Activated CD4-positive, alpha-beta memory T cell treated with anti-CD3 and anti-CD28 coated beads for 36 hours (primary cell): ENCODE data around the gene ANKRD29. TPM values are rescaled to one million over a fixed set of nuclear protein-coding genes. Genes with fewer than 3 reads are reported as not detected.
A peak's percentile ranks its signal among the peaks of the same experiment; 100 is the strongest.

Experiments used
- CTCF ChIA-PET: fragments of 350-600 bp; sonication (Branson Sonifier 250); formaldehyde crosslinking; loops from one replicate; lab custom pipeline; 2021; ENCODE audit warnings: antibody characterized with exemption, inconsistent platforms; lab: Charles Lee
- POLR2A ChIA-PET: fragments of 350-600 bp; sonication (Branson Sonifier 250); formaldehyde crosslinking; loops from one replicate; lab custom pipeline; 2021; ENCODE audit warnings: antibody characterized with exemption; lab: Charles Lee
- DNase-seq: peaks from one replicate; pipeline ENCODE4 v3.0.0-alpha.2; 2020
- H3K27ac Mint-ChIP-seq: one replicate; pipeline ENCODE4 v1.8.0; 2021; ENCODE audit warnings: mixed read lengths
- H3K27me3 Mint-ChIP-seq: one replicate; pipeline ENCODE4 v1.8.0; 2021; ENCODE audit warnings: mixed read lengths
- H3K36me3 Mint-ChIP-seq: one replicate; pipeline ENCODE4 v1.8.0; 2021; ENCODE audit warnings: mixed read lengths
- H3K4me1 Mint-ChIP-seq: one replicate; pipeline ENCODE4 v1.8.0; 2021; ENCODE audit warnings: low read depth, mixed read lengths
- H3K4me3 Mint-ChIP-seq: one replicate; pipeline ENCODE4 v1.8.0; 2021; ENCODE audit warnings: mild to moderate bottlenecking, mixed read lengths
- H3K9me3 Mint-ChIP-seq: one replicate; pipeline ENCODE4 v1.8.0; 2021; ENCODE audit warnings: mixed read lengths
- intact Hi-C: fragments of 100-400 bp; cut with micrococcal nuclease; formaldehyde crosslinking; loops from one replicate; pipeline ENCODE4 v1.15.1; 2023
- total RNA-seq, 2 experiments: library from RNA; stranded (reverse); gene quantifications; one replicate each; pipeline ENCODE4 v1.2.3, GENCODE V29; 2021

ANKRD29 gene
- total RNA-seq, 2 experiments from 2014 or later, result not detected

DNA sequence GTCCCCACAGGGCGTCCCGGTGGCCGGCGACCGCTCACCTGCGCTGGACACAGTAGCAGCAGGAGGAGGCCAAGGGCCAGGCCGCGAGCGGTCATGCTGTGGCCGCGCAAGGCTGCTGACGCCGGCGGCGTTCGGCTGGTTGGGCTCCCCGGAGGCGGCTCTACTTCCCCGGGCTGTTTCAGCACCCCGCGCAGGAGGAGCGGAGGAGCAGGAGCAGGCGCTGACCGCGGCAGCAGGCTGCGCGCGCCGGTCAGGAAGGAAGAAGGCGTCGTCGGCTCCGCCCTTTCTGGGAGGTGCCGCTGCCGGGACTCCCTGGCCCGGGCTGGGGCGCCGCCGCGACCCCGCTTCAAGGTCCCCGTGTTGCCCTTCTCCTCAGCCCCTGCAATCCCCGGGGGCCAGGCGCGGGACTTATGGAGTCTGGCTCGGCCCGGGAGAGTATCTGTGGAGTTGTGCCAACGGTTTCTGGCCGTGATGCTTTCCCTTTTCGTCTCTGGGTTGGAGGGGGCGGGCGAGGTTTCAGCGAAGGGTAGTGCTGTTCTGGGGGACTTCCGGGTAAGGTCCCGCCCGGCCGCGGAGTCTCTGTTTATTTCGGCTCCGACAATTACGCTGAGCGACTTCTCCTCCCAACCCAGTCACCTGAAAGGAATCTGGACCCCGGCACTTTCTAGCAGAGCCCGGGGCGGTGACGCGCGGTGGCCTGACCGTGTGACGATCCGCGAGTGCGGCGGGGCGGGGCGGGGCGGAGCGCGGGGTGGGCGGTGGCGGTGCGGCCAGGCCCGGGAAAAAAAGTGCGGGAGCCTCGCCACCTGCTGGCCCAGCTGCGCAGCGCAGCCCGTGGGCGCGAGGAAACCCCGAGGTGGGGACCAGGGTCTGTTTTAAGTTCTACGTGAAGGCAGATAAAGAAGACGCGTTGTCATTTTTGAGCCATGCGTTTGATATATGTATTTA is 76.2 kb downstream of the ANKRD29 start, which contains the start of gene NPC1:
NPC1 (minus strand) TSS at position 258 of the 948 bp plus-strand sequence; CDS start at position 95, 163 bp downstream.
- ChIA-PET POLR2A (interaction anchor here (0.6 to 1.3 kb wide), 6 partner anchors 26 to 778 kb away, joined by 3 to 5 read pairs (median 3); no protein-coding TSS in a partner anchor), CTCF (interaction anchor here (0.8 to 6.4 kb wide), 5 partner anchors 11 to 435 kb away, joined by 3 to 59 read pairs (median 4); no protein-coding TSS in a partner anchor)
- H3K4me1 Mint-ChIP-seq, result peaks cover 30% of the 10 kb centered on the region
- intact Hi-C loops, result loop anchor here (1.0 to 5.0 kb wide), 7 partner anchors 12 to 1844 kb away; partner anchors contain the start of genes MIB1, RIOK3 and RMC1
- peak within 1 kb of the TSS; percentile 93 for H3K27ac Mint-ChIP-seq
- peak within 1 kb of the TSS; percentile 95 for H3K4me3 Mint-ChIP-seq
- H3K27me3 Mint-ChIP-seq, result peaks cover 3% of the 10 kb centered on the region
- DNase-seq, result peak; percentile 94
- H3K36me3 Mint-ChIP-seq, result peaks cover 3% of the 10 kb centered on the region
- H3K9me3 Mint-ChIP-seq, result no peaks in the 10 kb centered on the region

DNA sequence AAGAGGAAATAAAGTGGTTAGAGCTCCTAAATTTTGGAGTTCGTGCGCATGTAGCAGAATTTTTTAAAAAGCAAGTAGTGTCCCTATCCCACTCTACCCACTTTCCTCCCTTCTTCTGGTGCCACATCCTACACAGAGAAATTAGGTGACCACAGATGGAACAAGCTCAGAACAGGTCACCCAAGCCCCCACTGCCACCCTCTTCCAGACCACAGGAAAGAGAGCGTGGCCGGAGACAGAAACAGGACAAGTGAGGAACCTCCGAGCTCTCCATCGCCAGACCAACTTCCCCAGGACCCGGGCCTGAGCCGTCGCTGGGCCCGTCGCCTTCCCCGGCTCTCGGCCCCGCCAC is 76.8 kb downstream of the ANKRD29 start:
- H3K27ac Mint-ChIP-seq, result peak overlapping the region; percentile 87
- DNase-seq, result no peak
- peaks cover 35% of the 10 kb centered on the region for H3K4me1 Mint-ChIP-seq
- intact Hi-C loops, result loop anchor here (1.0 to 5.0 kb wide), 6 partner anchors 12 to 1844 kb away; partner anchors contain the start of genes MIB1, RIOK3 and RMC1
- no peaks in the 10 kb centered on the region for H3K27me3 Mint-ChIP-seq
- peaks cover 7% of the 10 kb centered on the region for H3K36me3 Mint-ChIP-seq
- ChIA-PET POLR2A (interaction anchor here (0.6 to 1.4 kb wide), 6 partner anchors 11 to 778 kb away, joined by 3 to 5 read pairs (median 3); no protein-coding TSS in a partner anchor), CTCF (interaction anchor here (0.7 to 6.4 kb wide), 10 partner anchors 11 to 436 kb away, joined by 3 to 59 read pairs (median 4); no protein-coding TSS in a partner anchor)
- H3K4me3 Mint-ChIP-seq, result peak overlapping the region; percentile 95
- H3K9me3 Mint-ChIP-seq, result no peaks in the 10 kb centered on the region

DNA sequence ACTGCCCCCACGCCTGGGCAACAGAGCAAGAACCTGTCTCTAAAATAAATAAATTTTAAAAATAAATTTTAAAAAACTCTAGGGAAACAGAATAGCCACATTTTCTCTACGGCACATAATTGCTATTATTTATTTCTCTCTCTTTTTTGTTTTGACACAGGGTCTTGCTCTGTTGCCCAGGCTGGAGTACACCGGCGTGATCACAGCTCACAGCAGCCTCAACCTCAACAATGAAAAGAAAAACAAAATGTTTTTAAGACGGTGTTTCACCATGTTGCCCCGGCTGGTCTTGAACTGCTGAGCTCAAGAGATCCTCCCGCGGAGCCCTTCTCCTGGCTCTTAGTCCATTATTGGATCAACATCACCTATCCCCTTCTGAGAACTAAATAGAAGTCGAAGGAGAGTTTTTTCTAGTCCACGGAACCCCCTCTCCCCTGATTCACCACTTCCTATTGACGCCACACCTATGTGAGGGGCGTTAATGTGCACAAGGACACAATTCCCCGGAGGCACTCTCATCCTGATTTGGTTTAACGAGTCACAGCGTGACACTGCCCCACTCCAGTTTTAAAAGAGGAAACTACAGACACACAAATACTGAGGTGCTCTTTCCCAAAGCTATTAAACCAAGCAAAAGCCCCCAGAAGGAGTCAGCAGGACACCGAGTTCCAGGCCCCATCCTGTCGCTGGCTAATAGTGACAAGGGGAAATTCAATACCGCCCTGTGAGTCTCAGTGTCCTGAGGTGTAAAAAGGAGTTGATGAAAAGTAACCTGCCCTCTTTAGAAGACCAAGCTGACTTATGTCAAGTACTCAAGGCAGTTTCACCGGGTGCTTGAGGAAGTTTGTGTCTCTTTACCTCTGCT is 77.5 kb downstream of the ANKRD29 start:
- Mint-ChIP-seq H3K27me3 (no peaks in the 10 kb centered on the region), H3K4me1 (peaks cover 42% of the 10 kb centered on the region), H3K36me3 (peaks cover 7% of the 10 kb centered on the region), H3K27ac (peak overlapping the region; percentile 87), H3K9me3 (no peaks in the 10 kb centered on the region), H3K4me3 (peak overlapping the region; percentile 95)
- intact Hi-C loops, result loop anchor here (5.0 kb wide), 2 partner anchors 432 to 1843 kb away; partner anchors contain the start of gene MIB1
- ChIA-PET CTCF (interaction anchor here (0.7 to 6.4 kb wide), 10 partner anchors 10 to 436 kb away, joined by 3 to 59 read pairs (median 4); no protein-coding TSS in a partner anchor), POLR2A (interaction anchor here (0.6 to 1.4 kb wide), 7 partner anchors 10 to 779 kb away, joined by 3 to 5 read pairs (median 3); no protein-coding TSS in a partner anchor)
- DNase-seq, result peak; percentile 29

DNA sequence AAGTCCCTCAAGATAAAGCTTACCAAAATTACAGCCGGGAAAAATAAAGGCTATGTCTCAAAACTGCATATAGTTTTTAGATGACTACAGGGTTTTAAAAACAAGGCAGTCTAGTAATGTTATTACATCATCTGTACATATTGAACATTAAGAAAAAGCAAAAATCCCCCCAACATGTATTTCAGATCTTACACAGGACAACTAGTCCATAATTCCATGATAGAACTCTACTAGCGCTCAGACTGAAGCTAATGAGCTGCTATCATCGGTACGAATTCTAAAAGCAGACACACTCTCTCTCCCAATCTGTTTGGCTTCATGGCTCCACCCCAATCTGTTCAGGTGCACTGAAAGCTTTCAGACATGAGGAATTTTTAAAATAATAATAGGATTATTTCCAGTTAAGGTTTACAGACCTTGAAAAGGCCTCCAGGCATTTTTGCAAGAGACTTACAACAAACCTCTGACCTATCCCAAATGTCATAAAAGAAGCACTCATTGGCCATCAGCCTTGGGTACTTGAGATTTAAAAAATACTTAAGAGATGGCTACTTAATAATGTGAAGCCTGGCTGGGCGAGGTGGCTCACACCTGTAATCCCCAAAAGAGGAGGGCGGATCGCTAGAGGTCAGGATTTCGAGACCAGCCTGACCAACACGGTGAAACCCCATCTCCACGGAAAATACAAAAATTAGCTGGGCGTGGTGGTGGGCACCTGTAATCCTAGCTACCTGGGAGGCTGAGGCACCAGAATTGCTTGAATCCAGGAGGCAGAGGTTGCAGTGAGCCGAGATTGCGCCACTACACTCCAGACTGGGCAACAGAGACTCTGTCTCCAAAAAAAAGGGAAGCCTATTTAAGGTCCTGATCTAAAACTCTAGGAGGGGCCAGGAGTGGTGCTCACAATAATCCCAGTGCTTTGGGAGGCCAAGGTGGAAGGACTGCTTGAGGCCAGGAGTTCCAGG is 78.4 kb downstream of the ANKRD29 start:
- Mint-ChIP-seq H3K27me3 (no peaks in the 10 kb centered on the region), H3K27ac (no peak overlapping the region), H3K4me3 (peak overlapping the region; percentile 24), H3K36me3 (peaks cover 10% of the 10 kb centered on the region), H3K9me3 (no peaks in the 10 kb centered on the region), H3K4me1 (peaks cover 49% of the 10 kb centered on the region)
- ChIA-PET POLR2A (interaction anchor here (0.8 to 1.4 kb wide), 3 partner anchors 61 to 68 kb away, joined by 3 to 4 read pairs (median 3); no protein-coding TSS in a partner anchor), CTCF (interaction anchor here (1.1 to 6.4 kb wide), 3 partner anchors 68 to 119 kb away, joined by 3 to 59 read pairs (median 4); no protein-coding TSS in a partner anchor)
- intact Hi-C loops, result no loop called here
- DNase-seq, result no peak

DNA sequence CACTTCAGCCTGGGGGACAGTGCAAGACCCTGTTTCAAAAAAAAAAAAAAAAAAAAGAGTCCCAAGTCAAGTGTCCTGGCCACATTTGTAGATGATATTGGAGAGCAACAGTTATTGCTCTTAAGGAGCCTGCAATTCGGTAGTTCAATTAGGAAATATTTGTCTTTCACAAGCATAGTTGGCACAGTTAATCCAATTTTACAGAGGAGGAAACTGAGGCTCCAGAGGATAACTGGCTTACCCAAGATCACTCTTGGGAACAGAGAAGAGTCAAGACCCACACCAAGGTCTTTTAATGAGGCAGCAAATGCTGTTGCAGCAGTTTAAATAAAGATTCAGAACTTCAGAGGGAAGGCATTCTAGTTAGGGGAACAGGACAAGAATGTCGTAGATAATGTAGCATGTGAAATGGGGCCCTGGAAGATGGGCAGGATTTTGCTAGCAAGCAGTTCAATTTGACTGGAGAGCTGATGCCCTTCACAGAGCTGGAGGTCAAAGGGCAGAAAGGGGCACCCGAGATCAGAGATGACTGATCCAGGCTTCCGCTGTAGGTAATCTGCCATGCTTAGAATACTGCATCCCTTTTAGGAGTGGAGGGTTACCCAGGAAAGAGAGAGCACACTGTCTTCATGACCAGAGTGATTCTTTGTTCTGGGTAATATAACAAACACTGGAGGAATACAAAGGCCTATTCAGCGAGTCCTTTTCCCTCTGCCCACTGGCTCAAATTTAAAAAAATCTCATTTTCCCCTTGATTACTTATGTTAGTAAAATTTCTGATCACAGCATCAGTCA is 79.4 kb downstream of the ANKRD29 start:
- peak overlapping the region; percentile 24 for H3K4me3 Mint-ChIP-seq
- H3K4me1 Mint-ChIP-seq, result peaks cover 59% of the 10 kb centered on the region
- DNase-seq, result no peak
- no peaks in the 10 kb centered on the region for H3K27me3 Mint-ChIP-seq
- ChIA-PET CTCF (interaction anchor here (3.4 kb wide), 1 partner anchor 85 kb away, joined by 18 read pairs; no protein-coding TSS in a partner anchor), POLR2A (no interaction called here)
- H3K9me3 Mint-ChIP-seq, result no peaks in the 10 kb centered on the region
- intact Hi-C loops, result no loop called here
- peaks cover 11% of the 10 kb centered on the region for H3K36me3 Mint-ChIP-seq
- H3K27ac Mint-ChIP-seq, result no peak overlapping the region

DNA sequence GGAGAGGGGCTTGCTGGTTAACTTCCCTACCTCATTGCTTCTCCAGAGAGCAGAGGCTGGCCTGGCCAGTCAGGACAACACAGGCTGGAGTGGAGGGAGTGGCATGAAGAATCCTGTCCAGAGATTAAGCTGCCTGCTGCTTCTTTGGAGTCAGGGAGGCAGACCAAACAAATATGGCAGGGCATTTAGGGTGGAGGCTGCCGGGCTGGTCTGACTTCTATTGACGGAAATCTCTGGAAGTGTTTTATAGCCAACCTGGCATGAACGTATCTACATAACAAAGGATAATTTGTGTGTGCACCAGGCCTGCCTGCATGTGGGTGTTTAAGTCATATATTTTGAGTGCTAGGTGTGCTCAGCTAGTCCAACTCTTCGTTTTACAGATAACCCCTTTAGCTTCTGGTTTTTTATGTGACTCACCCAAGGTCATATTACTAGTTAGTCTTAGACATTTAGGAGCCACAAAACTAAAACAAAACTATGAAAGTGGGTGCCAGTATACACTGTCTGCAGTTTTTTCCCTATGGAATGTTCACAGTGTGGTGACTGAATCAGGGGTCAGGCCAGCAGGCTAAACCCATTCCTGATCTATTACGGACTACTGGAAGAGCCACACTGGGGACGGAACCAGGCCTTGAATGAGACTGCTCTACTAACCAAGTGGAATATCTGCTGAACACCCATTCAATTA is 81.9 kb downstream of the ANKRD29 start:
- peaks cover 60% of the 10 kb centered on the region for H3K4me1 Mint-ChIP-seq
- H3K9me3 Mint-ChIP-seq, result no peaks in the 10 kb centered on the region
- ChIA-PET CTCF (interaction anchor here (0.6 to 3.4 kb wide), 5 partner anchors 34 to 82 kb away, joined by 3 to 18 read pairs (median 5); no protein-coding TSS in a partner anchor), POLR2A (no interaction called here)
- intact Hi-C loops, result no loop called here
- peaks cover 18% of the 10 kb centered on the region for H3K36me3 Mint-ChIP-seq
- no peaks in the 10 kb centered on the region for H3K27me3 Mint-ChIP-seq
- H3K4me3 Mint-ChIP-seq, result no peak overlapping the region
- no peak for DNase-seq
- no peak overlapping the region for H3K27ac Mint-ChIP-seq

DNA sequence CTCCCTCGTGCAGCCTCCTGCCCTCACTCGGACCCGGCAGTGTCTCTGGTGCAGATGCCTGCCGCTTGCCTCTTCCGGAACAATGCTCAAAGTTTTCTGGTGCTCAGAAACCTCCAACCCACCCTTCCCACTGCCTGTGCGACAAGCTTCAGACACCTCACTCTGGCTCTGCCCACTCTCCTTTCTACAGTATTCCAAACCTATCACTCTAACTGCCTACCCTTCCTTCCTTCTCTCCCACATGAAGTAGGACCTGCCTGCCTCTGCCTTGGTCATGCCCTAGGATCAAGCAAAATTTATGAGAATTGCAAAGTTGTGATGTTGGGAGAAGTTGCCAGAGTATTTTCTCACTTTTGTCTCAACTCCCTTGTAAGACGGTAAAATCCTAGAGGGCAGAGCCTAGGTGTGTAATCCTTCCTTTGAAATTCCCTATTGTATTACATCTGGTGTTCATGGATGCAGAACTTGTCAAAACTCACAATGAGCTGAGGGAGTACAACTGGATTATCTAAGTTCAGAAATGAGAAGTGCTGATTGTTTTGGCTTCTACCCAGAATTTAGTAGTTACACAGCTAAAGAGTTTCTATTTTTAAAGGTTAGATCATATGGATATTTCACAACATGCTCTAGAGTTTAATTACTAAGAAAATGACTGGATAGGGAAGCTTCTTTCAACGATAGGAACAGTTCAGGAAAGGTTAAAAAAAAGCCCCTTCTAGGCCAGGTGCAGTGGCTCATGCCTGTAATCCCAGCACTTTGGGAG is 83.6 kb downstream of the ANKRD29 start:
- DNase-seq, result no peak
- Mint-ChIP-seq H3K36me3 (peaks cover 21% of the 10 kb centered on the region), H3K9me3 (no peaks in the 10 kb centered on the region), H3K4me1 (peaks cover 69% of the 10 kb centered on the region), H3K27ac (peak overlapping the region; percentile 53), H3K27me3 (no peaks in the 10 kb centered on the region), H3K4me3 (no peak overlapping the region)
- POLR2A ChIA-PET, result no interaction called here
- CTCF ChIA-PET, result interaction anchor here (1.2 to 1.5 kb wide), 2 partner anchors 63 kb away, joined by 4 to 5 read pairs; no protein-coding TSS in a partner anchor
- intact Hi-C loops, result no loop called here

DNA sequence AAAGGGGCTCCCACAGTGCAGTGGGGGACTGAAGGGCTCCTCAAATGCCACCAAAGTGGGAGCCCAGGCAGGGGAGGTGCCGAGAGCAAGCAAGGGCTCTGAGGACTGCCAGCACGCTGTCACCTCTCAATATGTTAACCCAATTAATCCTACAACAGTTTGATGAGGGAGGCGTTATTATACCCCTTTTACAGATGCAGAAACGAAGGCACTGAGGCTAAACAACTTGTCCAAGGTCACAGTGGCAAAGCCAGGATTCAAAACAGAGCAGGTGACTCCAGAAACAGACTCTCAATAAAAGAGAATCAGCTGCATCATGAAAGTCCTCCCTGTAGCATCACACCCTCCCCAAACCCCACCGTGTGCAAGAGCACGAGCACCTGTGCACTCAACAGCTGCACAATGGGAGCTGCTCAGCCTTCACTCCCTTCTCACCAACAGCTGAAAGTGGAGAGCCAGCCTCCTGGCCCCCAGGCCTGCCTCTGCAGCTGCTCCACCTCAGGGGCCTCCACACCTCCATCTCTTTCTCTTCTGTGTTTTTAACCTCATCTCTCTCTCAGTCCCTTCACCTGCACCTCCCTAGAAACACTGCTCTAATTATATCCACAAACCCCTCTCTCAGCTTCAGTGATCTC is 84.5 kb downstream of the ANKRD29 start:
- Mint-ChIP-seq H3K36me3 (peaks cover 22% of the 10 kb centered on the region), H3K9me3 (no peaks in the 10 kb centered on the region), H3K4me1 (peaks cover 71% of the 10 kb centered on the region), H3K27me3 (no peaks in the 10 kb centered on the region), H3K4me3 (no peak overlapping the region), H3K27ac (peak overlapping the region; percentile 53)
- intact Hi-C loops, result no loop called here
- no peak for DNase-seq
- ChIA-PET POLR2A (no interaction called here), CTCF (interaction anchor here (1.2 kb wide), 1 partner anchor 62 kb away, joined by 4 read pairs; no protein-coding TSS in a partner anchor)
